SH-SY5Y (cell line): Measurements from ENCODE around the gene ATP1A1.

Source experiments
- GATA2 ChIP-seq: IDR thresholded peaks from 2 replicates; pipeline ENCODE4 v1.6.1; 2011; ENCODE audit warnings: mild to moderate bottlenecking, low read depth, low read length
- GATA3 ChIP-seq: IDR thresholded peaks from 2 replicates; pipeline ENCODE4 v1.6.1; 2011; ENCODE audit warnings: low read depth, mild to moderate bottlenecking, low read length, moderate library complexity

GRCh38 chr1:116413414-116413813 lies 40.4 kb downstream of the ATP1A1 start:
- TF ChIP-seq GATA3 (no peak), GATA2 (no peak)
